ENCODE measurements around the gene XPR1. TPM values are rescaled to one million over a fixed set of nuclear protein-coding genes. Genes with fewer than 3 reads are reported as not detected.
"Not testable (repeated sequence)": the region's sequence is repeated elsewhere in the genome, so short reads cannot be mapped to it uniquely, and the experiment has no call there.

Gene XPR1
- polyA plus RNA-seq, 1 donor, result 9.3 TPM

GRCh38 chr1:180842491-180843275 lies 210.9 kb downstream of the XPR1 start:
- no peak for DNase-seq

- no peak for DNase-seq
These were observed 213.5 kb downstream of the XPR1 start for GRCh38 chr1:180845352-180845751.

- DNase-seq, result no peak
These were observed 216.4 kb downstream of the XPR1 start for GRCh38 chr1:180848191-180848590.

DNA sequence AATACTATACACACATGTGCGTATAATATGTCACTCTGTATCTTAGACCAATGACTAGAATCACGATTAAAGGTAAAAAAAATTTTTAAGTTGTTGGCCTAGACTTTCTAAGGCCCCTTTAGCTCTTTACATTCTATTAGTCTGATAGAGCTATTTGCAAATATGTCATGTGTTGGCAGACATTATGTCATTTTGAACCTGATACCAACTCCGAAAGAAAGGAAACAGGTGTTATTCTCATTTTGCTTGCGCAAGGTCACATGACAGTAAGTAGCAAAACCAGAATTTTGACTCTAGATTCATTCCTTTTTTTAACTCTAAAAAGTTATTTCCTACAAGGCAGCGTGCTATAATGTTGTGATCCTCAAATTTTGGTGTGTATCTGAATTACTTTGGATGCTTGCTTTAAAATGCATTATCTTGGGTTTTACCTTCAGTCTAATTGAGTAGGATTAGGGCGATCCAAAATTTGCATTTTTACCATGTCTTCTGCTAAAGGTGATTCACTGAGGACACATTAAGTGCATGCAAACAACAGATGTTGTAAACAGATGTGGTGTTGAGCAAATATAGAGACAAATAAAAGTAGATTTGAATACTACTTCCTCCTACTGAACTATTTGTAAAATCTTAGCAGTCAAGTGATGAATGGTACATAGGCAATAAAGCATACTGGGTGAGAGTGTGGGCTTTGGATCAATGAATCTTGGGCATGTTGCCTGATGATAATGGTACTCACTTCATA lies 217.4 kb downstream of the XPR1 start:
- peak; percentile 19 for DNase-seq

DNA sequence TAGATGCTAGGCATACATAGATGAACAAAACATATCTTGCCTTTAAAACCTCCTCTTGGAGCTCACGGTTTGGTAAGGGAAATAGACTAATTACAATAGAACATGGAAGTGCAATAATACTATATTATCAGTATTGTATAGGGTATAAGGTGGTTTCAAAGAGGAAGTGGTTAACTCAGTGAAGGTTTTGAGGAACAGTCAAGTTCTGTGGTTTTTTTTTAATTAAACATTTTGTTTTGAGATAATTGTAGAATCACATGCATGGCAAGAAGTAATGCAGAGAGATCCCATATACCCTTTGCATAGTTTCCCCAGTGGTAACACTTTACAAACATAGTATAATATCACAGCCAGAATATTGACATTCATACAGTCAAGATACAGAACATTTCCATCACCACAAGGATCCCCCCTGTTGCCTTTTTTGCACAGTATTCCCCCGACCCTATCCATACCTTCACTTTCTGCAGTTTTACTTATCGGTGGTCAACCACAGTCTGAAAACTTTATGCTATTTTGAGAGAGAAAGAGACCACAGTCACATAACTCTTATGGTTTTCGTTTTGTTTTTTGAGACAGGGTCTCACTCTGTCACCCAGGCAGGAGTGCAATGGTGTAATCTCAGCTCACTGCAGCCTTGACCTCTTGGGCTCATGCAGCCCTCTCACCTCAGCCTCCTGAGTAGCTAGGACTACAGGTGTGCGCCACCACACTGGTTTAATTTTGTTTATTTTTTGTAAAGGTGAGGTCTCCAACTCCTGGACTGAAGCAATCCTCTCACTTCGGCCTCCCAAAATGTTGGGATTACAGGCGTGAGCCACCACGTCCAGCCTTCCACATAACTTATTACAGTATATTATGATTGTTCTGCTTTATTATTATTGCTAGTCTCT lies 220.4 kb downstream of the XPR1 start:
- DNase-seq, result no peak

DNA sequence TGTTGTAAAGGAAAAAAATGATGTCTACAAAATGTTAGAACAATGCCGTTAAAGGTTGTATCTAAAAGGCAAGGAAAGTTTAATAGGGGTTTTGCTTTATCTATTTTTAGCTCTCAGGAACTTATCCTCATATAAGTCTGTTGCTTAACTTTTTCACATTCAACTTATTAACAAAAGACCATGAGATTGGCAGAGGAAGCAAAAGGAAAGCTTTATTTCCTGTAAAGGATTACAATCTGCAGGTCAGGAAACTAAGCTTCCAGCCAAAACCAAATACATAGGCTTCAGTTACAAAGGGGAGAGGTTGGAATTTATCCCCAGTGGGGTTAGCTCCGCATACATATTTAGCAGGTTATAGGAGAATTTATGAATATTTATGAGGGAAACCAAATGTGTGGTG lies 222.2 kb downstream of the XPR1 start:
- no peak for DNase-seq

DNA sequence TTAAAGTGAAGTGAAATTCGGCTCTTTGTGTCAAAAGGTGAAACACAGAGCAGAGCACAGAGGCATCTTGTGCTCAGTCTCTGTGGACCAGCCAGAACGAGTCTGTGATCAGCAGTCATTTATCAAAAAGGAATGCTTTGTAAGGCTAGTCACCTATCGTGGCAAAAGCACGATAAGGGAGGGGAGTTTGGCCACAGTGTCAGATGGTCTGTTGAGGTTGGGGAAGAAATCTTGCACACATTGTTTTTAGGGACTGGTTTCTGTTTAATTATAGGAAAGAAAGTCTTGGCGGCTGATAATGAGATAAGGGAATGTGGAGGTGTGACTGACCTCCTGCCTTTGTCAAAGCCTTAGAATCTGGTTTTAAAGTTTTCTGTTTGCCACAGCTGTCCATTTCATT lies 222.6 kb downstream of the XPR1 start:
- DNase-seq, result no peak

- not testable (repeated sequence) for DNase-seq
These were observed 226.3 kb downstream of the XPR1 start for GRCh38 chr1:180857947-180858725.

DNA sequence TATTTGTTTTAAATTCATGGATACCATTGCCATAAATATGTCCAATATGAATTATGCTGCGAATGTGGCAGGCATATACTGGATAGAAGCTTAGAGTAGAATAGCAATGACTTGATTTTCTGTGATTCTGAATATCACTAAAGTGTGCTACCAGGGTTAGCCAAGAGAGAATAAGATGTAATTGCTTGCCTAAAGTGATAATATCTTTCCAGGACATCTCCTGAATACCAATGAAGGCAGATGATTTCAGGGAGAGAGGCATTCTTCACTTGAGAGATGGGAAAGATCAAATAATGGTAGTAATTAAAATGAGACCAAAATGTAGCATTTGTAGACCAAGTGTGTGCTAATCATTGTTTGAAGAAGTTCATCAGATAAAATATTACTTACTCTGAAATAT lies 227.5 kb downstream of the XPR1 start:
- DNase-seq, result no peak

DNA sequence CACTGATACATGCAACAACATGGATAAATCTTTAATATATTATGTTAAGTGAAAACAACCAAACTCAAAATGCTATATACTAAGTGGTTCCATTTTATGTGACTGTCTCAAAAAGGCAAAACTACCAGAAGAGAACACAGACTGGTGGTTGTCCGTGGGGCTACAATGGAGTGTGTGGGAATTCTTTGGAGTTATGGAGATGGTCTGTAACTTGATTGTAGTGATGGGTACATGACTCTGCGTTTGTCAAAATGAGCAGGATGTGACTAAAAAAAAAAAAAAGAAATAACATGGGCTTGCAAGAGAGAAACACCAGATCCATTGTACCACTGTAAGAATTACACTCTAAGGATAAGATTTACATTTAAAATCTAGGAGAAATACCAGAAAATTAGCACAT lies 228.7 kb downstream of the XPR1 start:
- DNase-seq, result no peak

GRCh38 chr1:180862305-180862704 lies 230.5 kb downstream of the XPR1 start:
- no peak for DNase-seq

- DNase-seq, result peak; percentile 46
These were observed 231.4 kb downstream of the XPR1 start for GRCh38 chr1:180863158-180863775.

- DNase-seq, result peak; percentile 26
These were observed 250.1 kb downstream of the XPR1 start for GRCh38 chr1:180881806-180882509.

- no peak for DNase-seq
These were observed 252.9 kb downstream of the XPR1 start for GRCh38 chr1:180884588-180885300.

- no peak for DNase-seq
These were observed 254.5 kb downstream of the XPR1 start for GRCh38 chr1:180886338-180886737.

- DNase-seq, result no peak
These were observed 256.0 kb downstream of the XPR1 start for GRCh38 chr1:180887841-180888240.

- DNase-seq, result no peak
These were observed 257.0 kb downstream of the XPR1 start for GRCh38 chr1:180888870-180889269.

- DNase-seq, result no peak
These were observed 257.5 kb downstream of the XPR1 start for GRCh38 chr1:180889325-180889724.

GRCh38 chr1:180892272-180892671 lies 260.4 kb downstream of the XPR1 start:
- DNase-seq, result no peak

DNA sequence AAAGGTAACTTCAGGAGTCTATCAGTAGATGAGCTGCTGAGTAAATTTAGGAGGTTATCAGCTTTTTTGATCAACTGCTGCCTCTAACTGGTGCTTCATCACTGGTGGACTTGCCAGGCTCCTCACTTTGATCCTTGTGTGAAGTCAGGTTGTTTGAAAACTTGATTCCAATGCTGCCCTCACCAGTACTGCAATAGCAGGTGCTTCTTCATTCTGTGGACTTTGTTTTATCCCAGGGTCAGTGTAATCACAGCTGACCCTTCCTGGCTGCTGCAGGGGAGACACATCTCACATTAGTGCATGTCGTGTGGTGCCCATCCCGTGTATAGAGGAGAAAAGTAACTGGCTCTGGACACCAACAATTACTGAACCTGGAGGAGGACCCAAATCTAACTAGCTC lies 260.9 kb downstream of the XPR1 start:
- no peak for DNase-seq

All from hindlimb muscle (tissue), 1 donor.